HCT116 (cell line): ENCODE measurements around the gene POR. TPM values are rescaled to one million over a fixed set of nuclear protein-coding genes. Genes with fewer than 3 reads are reported as not detected.

ENCODE experiments used
- ATAC-seq: fragments of 200-7000 bp; cut with Tn5 transposase; 2 replicates; pipeline ENCODE4 v1.9.1; 2020; ENCODE audit warnings: mild to moderate bottlenecking, moderate library complexity
- BruUV-seq: library from RNA; stranded (reverse); fragments of 400-500 nt; replicated peaks from 2 replicates; lab custom pipeline; 2021; lab: Mats Ljungman, UMichigan
- CTCF ChIA-PET: fragments of 300-600 bp; sonication (Branson Sonifier 250); formaldehyde crosslinking; loops from one replicate; lab custom pipeline; 2021; ENCODE audit warnings: antibody characterized with exemption; lab: Charles Lee
- POLR2A ChIA-PET: fragments of 300-600, 350-600 bp; sonication (Branson Sonifier 250); formaldehyde crosslinking; loops from one replicate; lab custom pipeline; 2021; ENCODE audit warnings: antibody characterized with exemption; lab: Charles Lee
- RAD21 ChIA-PET, 2 experiments: fragments of 300-600 bp; sonication (Branson Sonifier 250); formaldehyde crosslinking; loops; one replicate each; lab custom pipeline; 2023; ENCODE audit warnings: low total read pairs in 2 of 2; ENCODE audit not compliant: uncharacterized antibody in 2 of 2, unreplicated experiment in 2 of 2, low non-redundant PET in 1 of 2; lab: Charles Lee
- DNase-seq: peaks from one replicate; pipeline ENCODE4 v3.0.0-alpha.2; 2010; ENCODE audit warnings: low read depth, low spot score
- H2AFZ ChIP-seq: fragments of 200-600 bp; shearing (Covaris generic), sonication (generic); 2 replicates; pipeline ENCODE4 v1.6.1; 2017; ENCODE audit warnings: low read depth, mixed run types, mixed read lengths, antibody characterized with exemption, low read length; ENCODE audit not compliant: poor library complexity, severe bottlenecking
- H3K27ac ChIP-seq: 2 replicates; pipeline ENCODE4 v1.5.1; 2012; ENCODE audit warnings: low read depth, low read length
- H3K27me3 ChIP-seq: fragments of 200-600 bp; sonication (generic); 2 replicates; pipeline ENCODE4 v1.6.1; 2016; ENCODE audit warnings: mixed run types, low read length, mixed read lengths; ENCODE audit not compliant: insufficient read depth
- H3K36me3 ChIP-seq, 2 experiments: fragments of 200-500 bp in 1 of 2; fragments of 200-600 bp in 1 of 2; sonication (Bioruptor generic) in 1 of 2; sonication (generic) in 1 of 2; 2 replicates each; pipeline versions ENCODE4 v1.5.1 to v1.6.1; 2014 to 2016; ENCODE audit warnings: low read length in 2 of 2, inconsistent platforms in 1 of 2, mixed read lengths in 1 of 2, mixed run types in 1 of 2; ENCODE audit not compliant: insufficient read depth in 2 of 2, control insufficient read depth in 1 of 2
- H3K4me1 ChIP-seq, 2 experiments: fragments of 200-600 bp in 1 of 2; sonication (generic) in 1 of 2; 2 replicates each; pipeline versions ENCODE4 v1.5.1 to v1.6.1; 2012 to 2017; ENCODE audit warnings: low read length in 2 of 2, inconsistent platforms in 1 of 2, mild to moderate bottlenecking in 1 of 2, mixed read lengths in 1 of 2, mixed run types in 1 of 2, moderate library complexity in 1 of 2; ENCODE audit not compliant: insufficient read depth in 2 of 2, control insufficient read depth in 1 of 2
- H3K4me2 ChIP-seq: fragments of 200-600 bp; sonication (generic); 2 replicates; pipeline ENCODE4 v1.6.1; 2017; ENCODE audit warnings: mixed run types, low read length, mixed read lengths
- H3K4me3 ChIP-seq, 2 experiments: fragments of 200-600 bp in 1 of 2; sonication (generic) in 1 of 2; replicated peaks in 1 of 2; 2 replicates each; pipeline ENCODE4 v1.5.1; 2011 to 2016; ENCODE audit warnings: low read length in 2 of 2, control low read depth in 1 of 2, low read depth in 1 of 2, mild to moderate bottlenecking in 1 of 2, mixed read lengths in 1 of 2, mixed run types in 1 of 2
- H3K79me2 ChIP-seq: fragments of 200-600 bp; sonication (generic); 2 replicates; pipeline ENCODE4 v1.6.1; 2017; ENCODE audit warnings: mild to moderate bottlenecking, mixed run types, low read length, moderate library complexity, mixed read lengths; ENCODE audit not compliant: insufficient read depth
- H3K9ac ChIP-seq: fragments of 200-600 bp; sonication (generic); 2 replicates; pipeline ENCODE4 v1.6.1; 2016; ENCODE audit warnings: low read length, mixed read lengths
- H3K9me2 ChIP-seq: fragments of 200-600 bp; sonication (generic), shearing (Covaris generic); 2 replicates; pipeline ENCODE4 v1.6.1; 2017; ENCODE audit warnings: mixed run types, mild to moderate bottlenecking, moderate library complexity; ENCODE audit not compliant: insufficient read depth
- H3K9me3 ChIP-seq, 2 experiments: fragments of 200-500 bp in 1 of 2; fragments of 200-600 bp in 1 of 2; sonication (Bioruptor generic) in 1 of 2; sonication (generic) in 1 of 2; 2 replicates each; pipeline ENCODE4 v1.6.1; 2014 to 2017; ENCODE audit warnings: low read length in 2 of 2, mixed read lengths in 2 of 2, inconsistent platforms in 1 of 2, low read depth in 1 of 2, mild to moderate bottlenecking in 1 of 2, mixed run types in 1 of 2, moderate library complexity in 1 of 2; ENCODE audit not compliant: control insufficient read depth in 1 of 2, insufficient read depth in 1 of 2
- H4K20me1 ChIP-seq: fragments of 200-600 bp; sonication (generic), shearing (Covaris generic); 2 replicates; pipeline ENCODE4 v1.6.1; 2017; ENCODE audit warnings: mixed run types, mild to moderate bottlenecking, moderate library complexity; ENCODE audit not compliant: insufficient read depth
- CEBPB ChIP-seq: IDR thresholded peaks from 2 replicates; pipeline ENCODE4 v1.6.1; 2012; ENCODE audit warnings: low read depth
- EGR1 ChIP-seq: IDR thresholded peaks from 2 replicates; pipeline ENCODE4 v1.6.1; 2012; ENCODE audit warnings: low read depth
- FOSL1 ChIP-seq: IDR thresholded peaks from 2 replicates; pipeline ENCODE4 v1.6.1; 2012; ENCODE audit warnings: low read depth
- POLR2AphosphoS5 ChIP-seq: IDR thresholded peaks from 2 replicates; pipeline ENCODE4 v1.6.1; 2011; ENCODE audit warnings: mild to moderate bottlenecking, low read depth, low read length, moderate library complexity
- RAD21 ChIP-seq: IDR thresholded peaks from 2 replicates; pipeline ENCODE4 v1.6.1; 2012; ENCODE audit warnings: low read depth, mild to moderate bottlenecking
- SIN3A ChIP-seq: IDR thresholded peaks from 2 replicates; pipeline ENCODE4 v1.6.1; 2012; ENCODE audit warnings: low read depth
- SRF ChIP-seq: IDR thresholded peaks from 2 replicates; pipeline ENCODE4 v1.6.1; 2012; ENCODE audit warnings: low read depth
- TCF7L2 ChIP-seq: IDR thresholded peaks from 2 replicates; pipeline ENCODE4 v1.7.0; 2011; ENCODE audit warnings: borderline replicate concordance, inconsistent platforms; ENCODE audit not compliant: insufficient read depth, insufficient read length; ENCODE audit errors: extremely low read depth
- YY1 ChIP-seq: IDR thresholded peaks from 2 replicates; pipeline ENCODE4 v1.6.1; 2011; ENCODE audit warnings: low read length, low read depth, moderate library complexity, mild to moderate bottlenecking; ENCODE audit not compliant: insufficient replicate concordance; ENCODE audit errors: extremely low read depth
- intact Hi-C: fragments of 100-400 bp; cut with micrococcal nuclease; formaldehyde crosslinking; loops from 2 replicates; pipeline ENCODE4 v1.10.0; 2022
- total RNA-seq: library from RNA; stranded (reverse); gene quantifications from one replicate; pipeline ENCODE4 v1.2.1, GENCODE V29; 2021; ENCODE audit not compliant: unreplicated experiment
- TF ChIP-seq, protein P1 (sequence below): IDR thresholded peaks from 2 replicates; pipeline ENCODE4 v1.6.1; 2012
- TF ChIP-seq, protein P2 (sequence below): IDR thresholded peaks from 2 replicates; pipeline ENCODE4 v1.6.1; 2012; ENCODE audit warnings: low read depth
- TF ChIP-seq, protein P3 (sequence below), 3 experiments: fragments of 200-600 bp in 1 of 3; sonication (generic) in 1 of 3; IDR thresholded peaks in 2 of 3; conservative IDR thresholded peaks in 1 of 3; 2 replicates each; pipeline ENCODE4 v1.5.1; 2012 to 2017; ENCODE audit warnings: low read depth in 2 of 3, low read length in 2 of 3, antibody characterized with exemption in 1 of 3, borderline replicate concordance in 1 of 3, control low read depth in 1 of 3, mild to moderate bottlenecking in 1 of 3, mixed read lengths in 1 of 3, mixed run types in 1 of 3, moderate library complexity in 1 of 3; ENCODE audit not compliant: insufficient read depth in 1 of 3

The POR gene
- total RNA-seq, 1 experiment from 2014 or later = 120 TPM

DNA sequence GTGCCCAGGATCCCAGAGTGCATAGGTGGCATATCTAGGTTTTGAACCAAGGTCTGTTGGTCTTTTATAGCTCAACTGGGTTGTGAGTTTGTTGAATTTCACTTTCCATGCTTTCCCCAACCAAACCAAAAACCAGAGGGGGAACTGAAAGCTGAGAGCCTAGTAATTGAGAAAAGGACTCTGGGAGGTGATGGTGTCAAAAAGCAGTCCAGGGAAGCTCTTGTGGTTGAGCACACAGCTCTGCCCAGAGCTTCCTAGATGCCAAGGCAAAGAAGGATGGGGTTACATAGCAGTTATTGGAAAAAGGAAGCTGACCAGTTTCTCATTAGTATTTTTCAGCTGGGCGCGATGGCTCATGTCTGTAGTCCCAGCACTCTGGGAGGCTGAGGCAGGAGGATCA lies 9.9 kb downstream of the POR start:
- Histone ChIP-seq H3K27ac (no peak overlapping the region), H3K9me3 (no peaks in the 10 kb centered on the region), H3K9ac (no peak overlapping the region), H3K4me2 (no peak overlapping the region), H3K4me3 (no peak overlapping the region), H4K20me1 (no peaks in the 10 kb centered on the region), H3K9me2 (no peaks in the 10 kb centered on the region)
- intact Hi-C loops = no loop called here
- BruUV-seq = no TSS peak
- POLR2A ChIA-PET = interaction anchor here (1.9 kb wide), 1 partner anchor 10 kb away, joined by 12 read pairs; the partner anchor contains the start of gene POR
- TF ChIP-seq TCF7L2 (no peak), YY1 (no peak), FOSL1 (no peak), SRF (no peak), EGR1 (no peak), CEBPB (no peak), SIN3A (no peak), RAD21 (no peak), POLR2AphosphoS5 (no peak)
- TF ChIP-seq, protein P1, sequence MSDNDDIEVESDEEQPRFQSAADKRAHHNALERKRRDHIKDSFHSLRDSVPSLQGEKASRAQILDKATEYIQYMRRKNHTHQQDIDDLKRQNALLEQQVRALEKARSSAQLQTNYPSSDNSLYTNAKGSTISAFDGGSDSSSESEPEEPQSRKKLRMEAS = no peak
- TF ChIP-seq, protein P2, sequence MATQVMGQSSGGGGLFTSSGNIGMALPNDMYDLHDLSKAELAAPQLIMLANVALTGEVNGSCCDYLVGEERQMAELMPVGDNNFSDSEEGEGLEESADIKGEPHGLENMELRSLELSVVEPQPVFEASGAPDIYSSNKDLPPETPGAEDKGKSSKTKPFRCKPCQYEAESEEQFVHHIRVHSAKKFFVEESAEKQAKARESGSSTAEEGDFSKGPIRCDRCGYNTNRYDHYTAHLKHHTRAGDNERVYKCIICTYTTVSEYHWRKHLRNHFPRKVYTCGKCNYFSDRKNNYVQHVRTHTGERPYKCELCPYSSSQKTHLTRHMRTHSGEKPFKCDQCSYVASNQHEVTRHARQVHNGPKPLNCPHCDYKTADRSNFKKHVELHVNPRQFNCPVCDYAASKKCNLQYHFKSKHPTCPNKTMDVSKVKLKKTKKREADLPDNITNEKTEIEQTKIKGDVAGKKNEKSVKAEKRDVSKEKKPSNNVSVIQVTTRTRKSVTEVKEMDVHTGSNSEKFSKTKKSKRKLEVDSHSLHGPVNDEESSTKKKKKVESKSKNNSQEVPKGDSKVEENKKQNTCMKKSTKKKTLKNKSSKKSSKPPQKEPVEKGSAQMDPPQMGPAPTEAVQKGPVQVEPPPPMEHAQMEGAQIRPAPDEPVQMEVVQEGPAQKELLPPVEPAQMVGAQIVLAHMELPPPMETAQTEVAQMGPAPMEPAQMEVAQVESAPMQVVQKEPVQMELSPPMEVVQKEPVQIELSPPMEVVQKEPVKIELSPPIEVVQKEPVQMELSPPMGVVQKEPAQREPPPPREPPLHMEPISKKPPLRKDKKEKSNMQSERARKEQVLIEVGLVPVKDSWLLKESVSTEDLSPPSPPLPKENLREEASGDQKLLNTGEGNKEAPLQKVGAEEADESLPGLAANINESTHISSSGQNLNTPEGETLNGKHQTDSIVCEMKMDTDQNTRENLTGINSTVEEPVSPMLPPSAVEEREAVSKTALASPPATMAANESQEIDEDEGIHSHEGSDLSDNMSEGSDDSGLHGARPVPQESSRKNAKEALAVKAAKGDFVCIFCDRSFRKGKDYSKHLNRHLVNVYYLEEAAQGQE = no peak
- TF ChIP-seq, protein P3, sequence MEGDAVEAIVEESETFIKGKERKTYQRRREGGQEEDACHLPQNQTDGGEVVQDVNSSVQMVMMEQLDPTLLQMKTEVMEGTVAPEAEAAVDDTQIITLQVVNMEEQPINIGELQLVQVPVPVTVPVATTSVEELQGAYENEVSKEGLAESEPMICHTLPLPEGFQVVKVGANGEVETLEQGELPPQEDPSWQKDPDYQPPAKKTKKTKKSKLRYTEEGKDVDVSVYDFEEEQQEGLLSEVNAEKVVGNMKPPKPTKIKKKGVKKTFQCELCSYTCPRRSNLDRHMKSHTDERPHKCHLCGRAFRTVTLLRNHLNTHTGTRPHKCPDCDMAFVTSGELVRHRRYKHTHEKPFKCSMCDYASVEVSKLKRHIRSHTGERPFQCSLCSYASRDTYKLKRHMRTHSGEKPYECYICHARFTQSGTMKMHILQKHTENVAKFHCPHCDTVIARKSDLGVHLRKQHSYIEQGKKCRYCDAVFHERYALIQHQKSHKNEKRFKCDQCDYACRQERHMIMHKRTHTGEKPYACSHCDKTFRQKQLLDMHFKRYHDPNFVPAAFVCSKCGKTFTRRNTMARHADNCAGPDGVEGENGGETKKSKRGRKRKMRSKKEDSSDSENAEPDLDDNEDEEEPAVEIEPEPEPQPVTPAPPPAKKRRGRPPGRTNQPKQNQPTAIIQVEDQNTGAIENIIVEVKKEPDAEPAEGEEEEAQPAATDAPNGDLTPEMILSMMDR (IDR thresholded peaks at IDR 0.05 in 2 of 3, conservative IDR thresholded peaks at IDR 0.05 in 1 of 3; ENCODE audit: borderline replicate concordance in 1 of 3, insufficient read depth in 1 of 3, low read depth in 2 of 3, low read length in 2 of 3) = no peak
- TF ChIP-seq, all 23 proteins: peak for 0
- Histone ChIP-seq H3K4me1 (peaks cover 9 to 11% of the 10 kb centered on the region in 2 experiments), H3K36me3 (no peaks in the 10 kb centered on the region), H3K79me2 (peaks cover 47% of the 10 kb centered on the region), H3K27me3 (no peaks in the 10 kb centered on the region), H2AFZ (no peak overlapping the region)
- RAD21 ChIA-PET = no interaction called here
- DNase-seq = no peak
- CTCF ChIA-PET = no interaction called here
- no peak for ATAC-seq
